ENCODE measurements around the gene AHCYL1.

Gene AHCYL1

DNA sequence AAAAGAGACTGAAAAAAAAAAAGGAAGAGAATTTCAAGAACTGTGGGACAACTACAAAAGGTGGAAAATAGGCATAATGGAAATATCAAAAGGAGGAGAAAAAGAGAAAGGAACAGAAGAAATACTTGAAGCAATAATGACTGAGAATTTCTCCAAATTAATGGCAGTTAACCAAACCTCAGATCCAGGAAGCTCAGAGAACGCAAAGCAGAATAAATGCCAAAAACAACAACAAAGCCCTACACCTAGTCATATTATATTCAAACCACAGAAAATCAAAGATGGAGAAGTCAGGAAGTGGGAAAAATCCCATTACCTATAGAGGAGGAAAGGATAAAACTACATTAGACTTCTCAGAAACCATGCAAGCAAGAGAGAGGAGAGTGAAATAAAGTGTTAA, 20.7 kb upstream of the AHCYL1 start:
- H3K14ac ChIP-seq (ENCODE audit: low read length) = no peak overlapping the region
- no peaks in the 10 kb centered on the region for H3K36me3 ChIP-seq (replicated peaks in 1 of 2; ENCODE audit: control insufficient read depth in 2 of 2, insufficient read depth in 2 of 2, low read length in 2 of 2)
- H3K4ac ChIP-seq (ENCODE audit: low read length) = no peak overlapping the region
- H3K18ac ChIP-seq (ENCODE audit: low read length) = no peak overlapping the region
- no peaks in the 10 kb centered on the region for H3K27me3 ChIP-seq (ENCODE audit: control insufficient read depth in 3 of 3, insufficient read depth in 3 of 3, low read depth in 1 of 3, low read length in 3 of 3)
- no peak overlapping the region for H3K9ac ChIP-seq (ENCODE audit: low read depth, low read length, poor library complexity)
- no peak overlapping the region for H2BK120ac ChIP-seq (ENCODE audit: low read depth, low read length)
- no peak overlapping the region for H2AK5ac ChIP-seq (ENCODE audit: low read depth, low read length)
- no peak overlapping the region for H2BK15ac ChIP-seq (ENCODE audit: low read length)
- H3K79me1 ChIP-seq (ENCODE audit: low read depth, low read length) = no peaks in the 10 kb centered on the region
- no peak overlapping the region for H3K27ac ChIP-seq (replicated peaks; ENCODE audit: low read length)
- no peak overlapping the region for H2AFZ ChIP-seq (ENCODE audit: low read length)
- H2BK5ac ChIP-seq (ENCODE audit: low read length) = no peak overlapping the region
- no peak overlapping the region for H3K4me3 ChIP-seq (ENCODE audit: low read length in 2 of 2)
- no peak overlapping the region for H3K4me2 ChIP-seq (ENCODE audit: insufficient read depth, low read length, poor library complexity, severe bottlenecking)
- no peak overlapping the region for H2BK12ac ChIP-seq (ENCODE audit: low read length)
- WGBS, 2 donors (ENCODE audit: extremely low coverage in 2 of 2, insufficient read length in 2 of 2, insufficient replicate concordance in 1 of 2) = no CpG with 5 or more reads among the region's 1 CpG
- no peak overlapping the region for H4K8ac ChIP-seq (ENCODE audit: low read depth, low read length)
- no peak for DNase-seq (ENCODE audit: low spot score)
- no peak overlapping the region for H4K91ac ChIP-seq (ENCODE audit: low read depth, low read length, poor library complexity)
- peaks cover 0 to 4% of the 10 kb centered on the region in 2 donors for H3K9me3 ChIP-seq (replicated peaks in 1 of 2; ENCODE audit: control insufficient read depth in 2 of 2, insufficient read depth in 1 of 2, low read depth in 1 of 2, low read length in 2 of 2)
- peaks cover 22% of the 10 kb centered on the region in 2 donors for H3K4me1 ChIP-seq (ENCODE audit: control insufficient read depth in 2 of 2, insufficient read depth in 1 of 2, low read depth in 1 of 2, low read length in 2 of 2)
- H3K23ac ChIP-seq (ENCODE audit: low read depth, low read length, poor library complexity) = no peak overlapping the region

DNA sequence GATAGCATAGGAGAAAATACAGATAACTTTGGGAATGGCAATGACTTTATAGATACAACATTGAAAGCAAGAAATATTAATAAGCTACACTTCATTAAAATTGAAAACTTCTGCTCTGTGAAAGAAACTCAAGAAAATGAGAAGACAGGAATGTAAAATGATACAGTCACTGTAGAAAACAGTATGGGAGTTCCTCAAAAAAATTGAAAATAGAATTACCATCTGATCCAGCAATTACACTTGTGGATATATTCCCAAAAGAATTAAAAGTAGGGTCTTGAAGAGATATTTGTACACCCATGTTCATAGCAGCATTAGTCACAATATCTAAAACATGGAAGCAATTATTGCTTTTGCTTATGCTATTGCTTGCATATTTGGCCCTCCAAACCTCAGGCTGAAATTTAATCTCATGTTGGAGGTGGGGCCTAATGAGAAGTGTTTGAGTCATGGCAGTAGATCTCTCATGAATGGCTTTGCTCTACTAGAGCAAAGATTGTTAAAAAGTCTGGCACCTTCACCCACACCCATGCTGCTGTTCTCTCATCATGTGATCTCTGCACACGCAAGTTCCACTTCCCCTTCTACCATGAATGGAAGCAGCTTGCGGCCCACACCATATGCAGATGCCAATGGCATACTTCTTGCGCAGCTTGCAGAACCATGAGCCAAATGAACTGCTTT, 15.3 kb upstream of the AHCYL1 start:
- H3K27ac ChIP-seq (replicated peaks; ENCODE audit: low read length) = no peak overlapping the region
- no peak overlapping the region for H2AFZ ChIP-seq (ENCODE audit: low read length)
- H4K91ac ChIP-seq (ENCODE audit: low read depth, low read length, poor library complexity) = no peak overlapping the region
- no peak overlapping the region for H3K18ac ChIP-seq (ENCODE audit: low read length)
- H4K8ac ChIP-seq (ENCODE audit: low read depth, low read length) = no peak overlapping the region
- H3K9ac ChIP-seq (ENCODE audit: low read depth, low read length, poor library complexity) = no peak overlapping the region
- H3K14ac ChIP-seq (ENCODE audit: low read length) = no peak overlapping the region
- WGBS, 2 donors (ENCODE audit: extremely low coverage in 2 of 2, insufficient read length in 2 of 2, insufficient replicate concordance in 1 of 2) = no CpG with 5 or more reads among the region's 3 CpGs
- H2BK5ac ChIP-seq (ENCODE audit: low read length) = no peak overlapping the region
- H2AK5ac ChIP-seq (ENCODE audit: low read depth, low read length) = no peak overlapping the region
- no peaks in the 10 kb centered on the region for H3K27me3 ChIP-seq (ENCODE audit: control insufficient read depth in 3 of 3, insufficient read depth in 3 of 3, low read depth in 1 of 3, low read length in 3 of 3)
- no peak overlapping the region for H3K23ac ChIP-seq (ENCODE audit: low read depth, low read length, poor library complexity)
- no peaks in the 10 kb centered on the region for H3K79me1 ChIP-seq (ENCODE audit: low read depth, low read length)
- no peaks in the 10 kb centered on the region for H3K36me3 ChIP-seq (replicated peaks in 1 of 2; ENCODE audit: control insufficient read depth in 2 of 2, insufficient read depth in 2 of 2, low read length in 2 of 2)
- H2BK120ac ChIP-seq (ENCODE audit: low read depth, low read length) = no peak overlapping the region
- DNase-seq (ENCODE audit: low spot score) = no peak
- no peak overlapping the region for H3K4me2 ChIP-seq (ENCODE audit: insufficient read depth, low read length, poor library complexity, severe bottlenecking)
- H3K9me3 ChIP-seq (replicated peaks in 1 of 2; ENCODE audit: control insufficient read depth in 2 of 2, insufficient read depth in 1 of 2, low read depth in 1 of 2, low read length in 2 of 2) = peaks cover 0 to 4% of the 10 kb centered on the region in 2 donors
- no peak overlapping the region for H2BK12ac ChIP-seq (ENCODE audit: low read length)
- no peaks in the 10 kb centered on the region for H3K4me1 ChIP-seq (ENCODE audit: control insufficient read depth in 2 of 2, insufficient read depth in 1 of 2, low read depth in 1 of 2, low read length in 2 of 2)
- no peak overlapping the region for H2BK15ac ChIP-seq (ENCODE audit: low read length)
- H3K4me3 ChIP-seq (ENCODE audit: low read length in 2 of 2) = no peak overlapping the region
- H3K4ac ChIP-seq (ENCODE audit: low read length) = no peak overlapping the region

DNA sequence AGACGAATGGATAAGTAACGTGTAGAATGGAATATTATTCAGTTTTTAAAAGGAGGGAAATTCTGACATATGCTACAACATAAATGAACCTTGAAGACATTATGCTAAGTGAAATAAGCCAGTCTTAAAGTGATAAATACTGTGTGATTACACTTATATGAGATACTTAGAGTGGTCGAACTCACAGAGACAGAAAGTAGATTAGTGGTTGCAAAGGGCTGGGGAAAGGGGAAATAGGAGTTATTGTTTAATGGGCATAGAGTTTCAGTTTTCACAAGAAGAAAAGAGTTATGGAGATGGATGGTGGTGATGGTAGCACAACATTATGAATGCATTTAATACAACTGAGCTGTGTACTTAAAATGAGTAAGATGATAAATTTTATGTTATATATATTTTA, 14.7 kb upstream of the AHCYL1 start:
- H3K4me1 ChIP-seq (ENCODE audit: control insufficient read depth in 2 of 2, insufficient read depth in 1 of 2, low read depth in 1 of 2, low read length in 2 of 2) = no peaks in the 10 kb centered on the region
- H2AK5ac ChIP-seq (ENCODE audit: low read depth, low read length) = no peak overlapping the region
- H2BK120ac ChIP-seq (ENCODE audit: low read depth, low read length) = no peak overlapping the region
- no peak overlapping the region for H3K4me3 ChIP-seq (ENCODE audit: low read length in 2 of 2)
- no peak overlapping the region for H3K9ac ChIP-seq (ENCODE audit: low read depth, low read length, poor library complexity)
- H3K9me3 ChIP-seq (replicated peaks in 1 of 2; ENCODE audit: control insufficient read depth in 2 of 2, insufficient read depth in 1 of 2, low read depth in 1 of 2, low read length in 2 of 2) = peaks cover 0 to 4% of the 10 kb centered on the region in 2 donors
- no peak overlapping the region for H3K18ac ChIP-seq (ENCODE audit: low read length)
- H2BK12ac ChIP-seq (ENCODE audit: low read length) = no peak overlapping the region
- H3K23ac ChIP-seq (ENCODE audit: low read depth, low read length, poor library complexity) = no peak overlapping the region
- H3K27ac ChIP-seq (replicated peaks; ENCODE audit: low read length) = no peak overlapping the region
- H3K4ac ChIP-seq (ENCODE audit: low read length) = no peak overlapping the region
- no peaks in the 10 kb centered on the region for H3K27me3 ChIP-seq (ENCODE audit: control insufficient read depth in 3 of 3, insufficient read depth in 3 of 3, low read depth in 1 of 3, low read length in 3 of 3)
- H3K36me3 ChIP-seq (replicated peaks in 1 of 2; ENCODE audit: control insufficient read depth in 2 of 2, insufficient read depth in 2 of 2, low read length in 2 of 2) = no peaks in the 10 kb centered on the region
- WGBS, 2 donors (ENCODE audit: extremely low coverage in 2 of 2, insufficient read length in 2 of 2, insufficient replicate concordance in 1 of 2) = no CpG with 5 or more reads among the region's 3 CpGs
- H4K91ac ChIP-seq (ENCODE audit: low read depth, low read length, poor library complexity) = no peak overlapping the region
- no peak overlapping the region for H4K8ac ChIP-seq (ENCODE audit: low read depth, low read length)
- no peaks in the 10 kb centered on the region for H3K79me1 ChIP-seq (ENCODE audit: low read depth, low read length)
- H2BK5ac ChIP-seq (ENCODE audit: low read length) = no peak overlapping the region
- no peak overlapping the region for H2BK15ac ChIP-seq (ENCODE audit: low read length)
- H3K14ac ChIP-seq (ENCODE audit: low read length) = no peak overlapping the region
- H2AFZ ChIP-seq (ENCODE audit: low read length) = no peak overlapping the region
- H3K4me2 ChIP-seq (ENCODE audit: insufficient read depth, low read length, poor library complexity, severe bottlenecking) = no peak overlapping the region
- DNase-seq (ENCODE audit: low spot score) = no peak

DNA sequence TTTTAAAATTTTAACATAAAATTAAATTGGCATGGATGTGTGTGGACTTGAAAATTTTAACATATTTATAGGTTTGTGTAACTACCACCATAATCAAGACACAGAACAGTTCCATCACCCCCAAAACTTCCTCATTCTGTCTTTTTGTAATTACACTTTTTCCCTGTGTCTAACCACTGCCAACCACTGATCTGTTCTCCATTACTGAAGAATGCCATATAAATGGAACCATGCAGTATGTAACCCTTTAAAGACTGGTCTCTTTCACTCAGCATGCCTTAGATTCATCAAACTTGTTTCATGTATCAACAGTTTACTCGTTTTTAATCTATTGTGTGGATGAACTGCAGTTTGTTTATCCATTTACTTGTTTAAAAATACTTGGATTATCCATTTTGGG, 13.0 kb upstream of the AHCYL1 start:
- Histone ChIP-seq H2AFZ (ENCODE audit: low read length) (no peak overlapping the region), H3K23ac (ENCODE audit: low read depth, low read length, poor library complexity) (no peak overlapping the region), H3K18ac (ENCODE audit: low read length) (no peak overlapping the region), H3K4ac (ENCODE audit: low read length) (no peak overlapping the region), H3K9me3 (replicated peaks in 1 of 2; ENCODE audit: control insufficient read depth in 2 of 2, insufficient read depth in 1 of 2, low read depth in 1 of 2, low read length in 2 of 2) (no peaks in the 10 kb centered on the region), H2BK15ac (ENCODE audit: low read length) (no peak overlapping the region), H3K27ac (replicated peaks; ENCODE audit: low read length) (no peak overlapping the region), H3K9ac (ENCODE audit: low read depth, low read length, poor library complexity) (no peak overlapping the region), H3K27me3 (ENCODE audit: control insufficient read depth in 3 of 3, insufficient read depth in 3 of 3, low read depth in 1 of 3, low read length in 3 of 3) (no peaks in the 10 kb centered on the region), H3K79me1 (ENCODE audit: low read depth, low read length) (no peaks in the 10 kb centered on the region), H3K4me3 (ENCODE audit: low read length in 2 of 2) (no peak overlapping the region), H4K91ac (ENCODE audit: low read depth, low read length, poor library complexity) (no peak overlapping the region), H2BK12ac (ENCODE audit: low read length) (no peak overlapping the region), H3K36me3 (replicated peaks in 1 of 2; ENCODE audit: control insufficient read depth in 2 of 2, insufficient read depth in 2 of 2, low read length in 2 of 2) (no peaks in the 10 kb centered on the region), H3K4me2 (ENCODE audit: insufficient read depth, low read length, poor library complexity, severe bottlenecking) (no peak overlapping the region), H2BK5ac (ENCODE audit: low read length) (no peak overlapping the region), H2AK5ac (ENCODE audit: low read depth, low read length) (no peak overlapping the region), H2BK120ac (ENCODE audit: low read depth, low read length) (no peak overlapping the region), H3K4me1 (ENCODE audit: control insufficient read depth in 2 of 2, insufficient read depth in 1 of 2, low read depth in 1 of 2, low read length in 2 of 2) (no peaks in the 10 kb centered on the region), H3K14ac (ENCODE audit: low read length) (no peak overlapping the region), H4K8ac (ENCODE audit: low read depth, low read length) (no peak overlapping the region)
- WGBS, 2 donors (ENCODE audit: extremely low coverage in 2 of 2, insufficient read length in 2 of 2, insufficient replicate concordance in 1 of 2) = no CpG with 5 or more reads among the region's 1 CpG
- no peak for DNase-seq (ENCODE audit: low spot score)

Measured in neuronal stem cell (in vitro differentiated cells).